Measurements from ENCODE around the gene NADK. TPM values are rescaled to one million over a fixed set of nuclear protein-coding genes. Genes with fewer than 3 reads are reported as not detected.

The NADK gene
- total RNA-seq, 4 donors from 2014 or later: 36.1 to 57.6 (median 39.5) TPM

- Histone ChIP-seq H3K4me3 (no peak overlapping the region), H3K27ac (no peak overlapping the region), H3K9me3 (no peaks in the 10 kb centered on the region), H3K4me1 (peaks cover 14 to 20% (median 14%) of the 10 kb centered on the region in 3 donors), H3K36me3 (peaks cover 34 to 85% (median 42%) of the 10 kb centered on the region in 3 donors), H3K27me3 (no peaks in the 10 kb centered on the region)
- DNase-seq: no peak
- WGBS, 2 donors: 92 to 97% methylated on average over 7 to 11 of the region's 19 CpGs
- intact Hi-C loops (cut with DNase I): loop anchor here (10.0 kb wide), 1 partner anchor 149 kb away; no protein-coding TSS in a partner anchor
- TF ChIP-seq POLR2A (IDR thresholded peaks at IDR 0.05) (no peak), CTCF (IDR thresholded peaks at IDR 0.05) (no peak)
These were observed 22.8 kb downstream of the NADK start for GRCh38 chr1:1755426-1755825.

- intact Hi-C loops (cut with DNase I): loop anchor here (10.0 kb wide), 1 partner anchor 151 kb away; no protein-coding TSS in a partner anchor
- 87 to 89% methylated on average over 28 to 31 of the region's 49 CpGs for WGBS, 2 donors
These were observed 24.0 kb downstream of the NADK start for GRCh38 chr1:1754051-1754815.

GRCh38 chr1:1753607-1754005, 24.7 kb downstream of the NADK start:
- TF ChIP-seq POLR2A (IDR thresholded peaks at IDR 0.05) (no peak), CTCF (IDR thresholded peaks at IDR 0.05) (no peak)
- H3K4me1 ChIP-seq: peaks cover 6 to 9% (median 8%) of the 10 kb centered on the region in 3 donors
- no peak overlapping the region for H3K27ac ChIP-seq
- peaks cover 29 to 67% (median 32%) of the 10 kb centered on the region in 3 donors for H3K36me3 ChIP-seq
- no peaks in the 10 kb centered on the region for H3K27me3 ChIP-seq
- H3K9me3 ChIP-seq: no peaks in the 10 kb centered on the region
- H3K4me3 ChIP-seq: no peak overlapping the region
- intact Hi-C loops (cut with DNase I): loop anchor here (10.0 kb wide), 1 partner anchor 151 kb away; no protein-coding TSS in a partner anchor
- WGBS, 2 donors: 74 to 94% methylated on average over 4 to 6 of the region's 16 CpGs
- no peak for DNase-seq

More at GRCh38 chr1:1754051-1754815, 24.0 kb downstream of the NADK start:
- H3K36me3 ChIP-seq: peaks cover 29 to 73% (median 32%) of the 10 kb centered on the region in 3 donors
- no peak for TF ChIP-seq CTCF (IDR thresholded peaks at IDR 0.05)
- TF ChIP-seq POLR2A (IDR thresholded peaks at IDR 0.05): no peak
- no peak for DNase-seq
- no peak overlapping the region for H3K27ac ChIP-seq
- H3K4me3 ChIP-seq: no peak overlapping the region
- peaks cover 12 to 15% (median 14%) of the 10 kb centered on the region in 3 donors for H3K4me1 ChIP-seq
- H3K9me3 ChIP-seq: no peaks in the 10 kb centered on the region
- H3K27me3 ChIP-seq: no peaks in the 10 kb centered on the region

- no peaks in the 10 kb centered on the region for H3K9me3 ChIP-seq
- H3K27ac ChIP-seq: no peak overlapping the region
- no peak for TF ChIP-seq POLR2A (IDR thresholded peaks at IDR 0.05)
- no peak for TF ChIP-seq CTCF (IDR thresholded peaks at IDR 0.05)
- DNase-seq: no peak
- peaks cover 24 to 60% (median 32%) of the 10 kb centered on the region in 3 donors for H3K36me3 ChIP-seq
- H3K4me3 ChIP-seq: no peak overlapping the region
- intact Hi-C loops (cut with DNase I): loop anchor here (10.0 kb wide), 1 partner anchor 152 kb away; no protein-coding TSS in a partner anchor
- no peaks in the 10 kb centered on the region for H3K27me3 ChIP-seq
- WGBS, 2 donors: 84 to 89% methylated on average over 9 to 17 of the region's 37 CpGs
- peaks cover 0 to 2% (median under 1%) of the 10 kb centered on the region in 3 donors for H3K4me1 ChIP-seq
These were observed 25.3 kb downstream of the NADK start for GRCh38 chr1:1752636-1753606.
